OCI-LY1 (cell line): ENCODE measurements around the gene SLC22A23.

Experiments
- H2AFZ ChIP-seq: fragments of 200-600 bp; sonication (generic), shearing (Covaris generic); 2 replicates; pipeline ENCODE4 v1.6.0; 2014; ENCODE audit warnings: antibody characterized with exemption, mild to moderate bottlenecking, low read length
- H3F3A ChIP-seq: fragments of 200-600 bp; sonication (generic), shearing (Covaris generic); 2 replicates; pipeline ENCODE4 v1.6.0; 2014; ENCODE audit warnings: mild to moderate bottlenecking, antibody characterized with exemption, low read length, moderate library complexity; ENCODE audit not compliant: insufficient read depth
- H3K27ac ChIP-seq: fragments of 200-600 bp; sonication (generic); 2 replicates; pipeline ENCODE4 v1.5.1; 2014; ENCODE audit warnings: low read length, mixed run types, mild to moderate bottlenecking, low read depth; ENCODE audit not compliant: poor library complexity, severe bottlenecking
- H3K27me3 ChIP-seq: fragments of 200-600 bp; sonication (generic); 2 replicates; pipeline ENCODE4 v1.6.0; 2014; ENCODE audit warnings: antibody characterized with exemption, mild to moderate bottlenecking, low read length, moderate library complexity; ENCODE audit not compliant: insufficient read depth
- H3K36me3 ChIP-seq: fragments of 200-600 bp; sonication (generic); 2 replicates; pipeline ENCODE4 v1.6.1; 2014; ENCODE audit warnings: mild to moderate bottlenecking, antibody characterized with exemption, low read length, moderate library complexity, mixed read lengths; ENCODE audit not compliant: insufficient read depth
- H3K4me1 ChIP-seq: fragments of 200-600 bp; sonication (generic); 2 replicates; pipeline ENCODE4 v1.5.1; 2014; ENCODE audit warnings: mild to moderate bottlenecking, low read length, moderate library complexity; ENCODE audit not compliant: insufficient read depth, severe bottlenecking
- H3K4me2 ChIP-seq: fragments of 200-600 bp; sonication (generic), shearing (Covaris generic); 2 replicates; pipeline ENCODE4 v1.6.1; 2014; ENCODE audit warnings: low read length
- H3K4me3 ChIP-seq: fragments of 200-600 bp; sonication (generic); 2 replicates; pipeline ENCODE4 v1.5.1; 2014; ENCODE audit warnings: low read length, low read depth, mild to moderate bottlenecking, mixed read lengths; ENCODE audit not compliant: poor library complexity, severe bottlenecking
- H3K79me2 ChIP-seq: fragments of 200-600 bp; shearing (Covaris generic); 2 replicates; pipeline ENCODE4 v1.6.1; 2016; ENCODE audit warnings: mixed run types, low read length, mixed read lengths; ENCODE audit not compliant: insufficient read depth
- H3K9ac ChIP-seq: fragments of 200-600 bp; sonication (generic), shearing (Covaris generic); 2 replicates; pipeline ENCODE4 v1.6.1; 2014; ENCODE audit warnings: mild to moderate bottlenecking, low read length, mixed read lengths
- H3K9me2 ChIP-seq: fragments of 200-600 bp; sonication (generic), shearing (Covaris generic); 2 replicates; pipeline ENCODE4 v1.6.1; 2014; ENCODE audit warnings: low read depth, mild to moderate bottlenecking, low read length, mixed read lengths
- H3K9me3 ChIP-seq: fragments of 200-600 bp; shearing (Covaris generic); 2 replicates; pipeline ENCODE4 v1.6.1; 2014; ENCODE audit warnings: low read length, mixed read lengths
- H4K20me1 ChIP-seq: fragments of 200-600 bp; sonication (generic), shearing (Covaris generic); 2 replicates; pipeline ENCODE4 v1.6.0; 2016; ENCODE audit warnings: mild to moderate bottlenecking, low read length; ENCODE audit not compliant: insufficient read depth
- CTCF ChIP-seq: fragments of 200-600 bp; sonication (generic), shearing (Covaris generic); IDR thresholded peaks from 2 replicates; pipeline ENCODE4 v1.5.1; 2017; ENCODE audit warnings: mild to moderate bottlenecking, antibody characterized with exemption, low read length, moderate library complexity, mixed read lengths
- EZH2 ChIP-seq: fragments of 200-600 bp; sonication (generic), shearing (Covaris generic); IDR thresholded peaks from 2 replicates; pipeline ENCODE4 v1.8.0; 2017; ENCODE audit warnings: borderline replicate concordance, mixed run types, mild to moderate bottlenecking, antibody characterized with exemption, low read length, moderate library complexity, mixed read lengths

Gene SLC22A23

GRCh38 chr6:3293271-3294155 is 163.3 kb downstream of the SLC22A23 start:
- H3K9me2 ChIP-seq: no peaks in the 10 kb centered on the region
- no peaks in the 10 kb centered on the region for H3K79me2 ChIP-seq
- H3K4me3 ChIP-seq: no peak overlapping the region
- H3K27me3 ChIP-seq: peaks cover 9% of the 10 kb centered on the region; the same call in 1 of the 2 replicates
- H3K9me3 ChIP-seq: no peaks in the 10 kb centered on the region
- H3K4me1 ChIP-seq: peaks cover 19% of the 10 kb centered on the region
- H3K36me3 ChIP-seq: no peaks in the 10 kb centered on the region
- no peaks in the 10 kb centered on the region for H4K20me1 ChIP-seq
- H2AFZ ChIP-seq: no peak overlapping the region
- H3F3A ChIP-seq: no peaks in the 10 kb centered on the region
- no peak overlapping the region for H3K9ac ChIP-seq
- TF ChIP-seq EZH2 (no peak), CTCF (no peak)
- H3K27ac ChIP-seq: no peak overlapping the region
- H3K4me2 ChIP-seq: no peak overlapping the region

- Histone ChIP-seq H3K36me3 (no peaks in the 10 kb centered on the region), H4K20me1 (no peaks in the 10 kb centered on the region), H3K4me1 (peaks cover 19% of the 10 kb centered on the region), H3K4me3 (no peak overlapping the region), H3K9ac (no peak overlapping the region), H3K4me2 (no peak overlapping the region), H3K9me2 (no peaks in the 10 kb centered on the region), H3F3A (no peaks in the 10 kb centered on the region), H3K27me3 (peaks cover 2% of the 10 kb centered on the region; the same call in 1 of the 2 replicates), H3K27ac (no peak overlapping the region), H3K79me2 (no peaks in the 10 kb centered on the region), H2AFZ (no peak overlapping the region), H3K9me3 (no peaks in the 10 kb centered on the region)
- TF ChIP-seq CTCF (no peak), EZH2 (no peak)
These were observed 164.2 kb downstream of the SLC22A23 start for GRCh38 chr6:3292431-3293197.

- no peak overlapping the region for H3K9ac ChIP-seq
- no peaks in the 10 kb centered on the region; the same call in 1 of the 2 replicates for H3K27me3 ChIP-seq
- no peak overlapping the region for H3K27ac ChIP-seq
- no peaks in the 10 kb centered on the region for H3K9me2 ChIP-seq
- H3F3A ChIP-seq: no peaks in the 10 kb centered on the region
- H3K4me2 ChIP-seq: no peak overlapping the region
- no peaks in the 10 kb centered on the region for H3K9me3 ChIP-seq
- H3K4me1 ChIP-seq: peaks cover 19% of the 10 kb centered on the region
- H3K4me3 ChIP-seq: no peak overlapping the region
- no peaks in the 10 kb centered on the region for H3K36me3 ChIP-seq
- no peaks in the 10 kb centered on the region for H4K20me1 ChIP-seq
- H3K79me2 ChIP-seq: no peaks in the 10 kb centered on the region
- TF ChIP-seq EZH2: no peak
- H2AFZ ChIP-seq: no peak overlapping the region
These were observed 164.9 kb downstream of the SLC22A23 start for GRCh38 chr6:3291987-3292386.
